Measurements from ENCODE around the gene NUMBL.
"Not testable (repeated sequence)": the region's sequence is repeated elsewhere in the genome, so short reads cannot be mapped to it uniquely, and the experiment has no call there.

NUMBL gene

GRCh38 chr19:40690050-40690692 lies at the start of gene NUMBL:
Gene NUMBL, minus strand, starts transcription at chr19:40690651. Its CDS starts 168 bp downstream, at chr19:40690483.
- DNase-seq (ENCODE audit: low spot score), result no peak

GRCh38 chr19:40739030-40739839 lies 48.8 kb upstream of the NUMBL start:
- DNase-seq (ENCODE audit: low spot score), result no peak

- DNase-seq (ENCODE audit: low spot score), result no peak
Measured at GRCh38 chr19:40737102-40737644, 46.7 kb upstream of the NUMBL start.

- DNase-seq (ENCODE audit: low spot score), result no peak
Measured at GRCh38 chr19:40736661-40737060, 46.2 kb upstream of the NUMBL start.

GRCh38 chr19:40735013-40735771 lies 44.7 kb upstream of the NUMBL start:
- DNase-seq (ENCODE audit: low spot score), result no peak

GRCh38 chr19:40733149-40733548 lies 42.7 kb upstream of the NUMBL start:
- DNase-seq (ENCODE audit: low spot score), result no peak

GRCh38 chr19:40732304-40732703 lies 41.9 kb upstream of the NUMBL start:
- not testable (repeated sequence) for DNase-seq (ENCODE audit: low spot score)

GRCh38 chr19:40730065-40730464 lies 39.6 kb upstream of the NUMBL start:
- DNase-seq (ENCODE audit: low spot score), result not testable (repeated sequence)

GRCh38 chr19:40726279-40726678 lies 35.8 kb upstream of the NUMBL start:
- DNase-seq (ENCODE audit: low spot score), result no peak

GRCh38 chr19:40724855-40725254 lies 34.4 kb upstream of the NUMBL start:
- DNase-seq (ENCODE audit: low spot score), result no peak

- DNase-seq (ENCODE audit: low spot score), result no peak
Measured at GRCh38 chr19:40724315-40724714, 33.9 kb upstream of the NUMBL start.

GRCh38 chr19:40723661-40724254 lies 33.3 kb upstream of the NUMBL start:
- DNase-seq (ENCODE audit: low spot score), result no peak

GRCh38 chr19:40721936-40722661 lies 31.6 kb upstream of the NUMBL start:
- no peak for DNase-seq (ENCODE audit: low spot score)

GRCh38 chr19:40721140-40721486 lies 30.7 kb upstream of the NUMBL start:
- no peak for DNase-seq (ENCODE audit: low spot score)

- DNase-seq (ENCODE audit: low spot score), result no peak
Measured at GRCh38 chr19:40719414-40719894, 29.0 kb upstream of the NUMBL start.

GRCh38 chr19:40718774-40719391 lies 28.4 kb upstream of the NUMBL start:
- peak; percentile 82 for DNase-seq (ENCODE audit: low spot score)

- DNase-seq (ENCODE audit: low spot score), result peak; percentile 18
Measured at GRCh38 chr19:40717880-40718773, 27.7 kb upstream of the NUMBL start.

- DNase-seq (ENCODE audit: low spot score), result no peak
Measured at GRCh38 chr19:40717325-40717879, 27.0 kb upstream of the NUMBL start.
